Activated naive CD4-positive, alpha-beta T cell treated with anti-CD3 and anti-CD28 coated beads for 36 hours (primary cell): ENCODE measurements around the gene EVPL. TPM values are rescaled to one million over a fixed set of nuclear protein-coding genes. Genes with fewer than 3 reads are reported as not detected.

ENCODE experiments used
- CTCF ChIA-PET: fragments of 350-600 bp; sonication (Branson Sonifier 250); formaldehyde crosslinking; loops from one replicate; lab custom pipeline; 2021; ENCODE audit warnings: antibody characterized with exemption; lab: Charles Lee
- DNase-seq: peaks from one replicate; pipeline ENCODE4 v3.0.0-alpha.2; 2020
- H3K27ac Mint-ChIP-seq: one replicate; pipeline ENCODE4 v1.8.0; 2021; ENCODE audit warnings: mild to moderate bottlenecking, mixed read lengths
- H3K27me3 Mint-ChIP-seq: one replicate; pipeline ENCODE4 v1.8.0; 2021; ENCODE audit warnings: low read depth, mixed read lengths
- H3K36me3 Mint-ChIP-seq: one replicate; pipeline ENCODE4 v1.8.0; 2021; ENCODE audit warnings: low read depth, mixed read lengths
- H3K4me1 Mint-ChIP-seq: one replicate; pipeline ENCODE4 v1.8.0; 2021; ENCODE audit warnings: low read depth, mixed read lengths
- H3K4me3 Mint-ChIP-seq: one replicate; pipeline ENCODE4 v1.8.0; 2021; ENCODE audit warnings: mild to moderate bottlenecking, moderate library complexity, mixed read lengths
- H3K9me3 Mint-ChIP-seq: one replicate; pipeline ENCODE4 v1.8.0; 2021; ENCODE audit warnings: mixed read lengths
- intact Hi-C: fragments of 100-400 bp; cut with micrococcal nuclease; formaldehyde crosslinking; loops from one replicate; pipeline ENCODE4 v1.15.1; 2023
- total RNA-seq, 2 experiments: library from RNA; stranded (reverse); gene quantifications; one replicate each; pipeline ENCODE4 v1.2.3, GENCODE V29; 2021

EVPL gene
- total RNA-seq, 2 experiments from 2014 or later: 0.14 TPM; not detected in 1

- no peaks in the 10 kb centered on the region for H3K36me3 Mint-ChIP-seq
- intact Hi-C loops: loop anchor here (1.0 to 10.0 kb wide), 2 partner anchors 96 to 246 kb away; no protein-coding TSS in a partner anchor
- H3K9me3 Mint-ChIP-seq: no peaks in the 10 kb centered on the region
- H3K4me3 Mint-ChIP-seq: no peak within 1 kb of the TSS
- no peak for DNase-seq
- H3K4me1 Mint-ChIP-seq: peaks cover 14% of the 10 kb centered on the region
- CTCF ChIA-PET: interaction anchor here (1.0 to 11.2 kb wide), 9 partner anchors 12 to 173 kb away, joined by 3 to 124 read pairs (median 4); no protein-coding TSS in a partner anchor
- H3K27ac Mint-ChIP-seq: no peak within 1 kb of the TSS
- H3K27me3 Mint-ChIP-seq: no peaks in the 10 kb centered on the region
These were observed 26.2 kb downstream of the EVPL start, which contains the start of gene CDK3 for GRCh38 chr17:76000755-76001521. Gene CDK3 (plus strand): TSS chr17:76000855. CDS start chr17:76001426, 571 bp downstream.

GRCh38 chr17:76000016-76000754 lies 26.9 kb downstream of the EVPL start:
- intact Hi-C loops: loop anchor here (1.0 to 10.0 kb wide), 2 partner anchors 95 to 245 kb away; no protein-coding TSS in a partner anchor
- no peak overlapping the region for H3K27ac Mint-ChIP-seq
- H3K27me3 Mint-ChIP-seq: no peaks in the 10 kb centered on the region
- H3K4me1 Mint-ChIP-seq: peaks cover 16% of the 10 kb centered on the region
- CTCF ChIA-PET: interaction anchor here (1.0 to 11.2 kb wide), 10 partner anchors 11 to 172 kb away, joined by 3 to 124 read pairs (median 4); no protein-coding TSS in a partner anchor
- H3K9me3 Mint-ChIP-seq: no peaks in the 10 kb centered on the region
- no peaks in the 10 kb centered on the region for H3K36me3 Mint-ChIP-seq
- no peak overlapping the region for H3K4me3 Mint-ChIP-seq
- DNase-seq: peak; percentile 75

GRCh38 chr17:75998327-75998795 lies 28.7 kb downstream of the EVPL start:
- Mint-ChIP-seq H3K4me1 (peaks cover 16% of the 10 kb centered on the region), H3K4me3 (no peak overlapping the region), H3K36me3 (no peaks in the 10 kb centered on the region), H3K27me3 (no peaks in the 10 kb centered on the region), H3K9me3 (no peaks in the 10 kb centered on the region), H3K27ac (no peak overlapping the region)
- no peak for DNase-seq
- intact Hi-C loops: no loop called here
- CTCF ChIA-PET: interaction anchor here (0.6 to 11.2 kb wide), 6 partner anchors 14 to 291 kb away, joined by 3 to 124 read pairs (median 4); partner anchors contain the start of gene MRPL38

- intact Hi-C loops: loop anchor here (2.0 kb wide), 1 partner anchor 18 kb away; the partner anchor contains the start of genes ACOX1 and TEN1
- Mint-ChIP-seq H3K4me3 (peak overlapping the region; percentile 43), H3K27me3 (no peaks in the 10 kb centered on the region), H3K9me3 (no peaks in the 10 kb centered on the region), H3K36me3 (peaks cover 2% of the 10 kb centered on the region), H3K27ac (peak overlapping the region; percentile 81), H3K4me1 (peaks cover 16% of the 10 kb centered on the region)
- CTCF ChIA-PET: interaction anchor here (0.7 to 11.2 kb wide), 5 partner anchors 9 to 292 kb away, joined by 3 to 124 read pairs (median 5); no protein-coding TSS in a partner anchor
- DNase-seq: peak; percentile 76
These were observed 30.2 kb downstream of the EVPL start for GRCh38 chr17:75996665-75997590.

DNA sequence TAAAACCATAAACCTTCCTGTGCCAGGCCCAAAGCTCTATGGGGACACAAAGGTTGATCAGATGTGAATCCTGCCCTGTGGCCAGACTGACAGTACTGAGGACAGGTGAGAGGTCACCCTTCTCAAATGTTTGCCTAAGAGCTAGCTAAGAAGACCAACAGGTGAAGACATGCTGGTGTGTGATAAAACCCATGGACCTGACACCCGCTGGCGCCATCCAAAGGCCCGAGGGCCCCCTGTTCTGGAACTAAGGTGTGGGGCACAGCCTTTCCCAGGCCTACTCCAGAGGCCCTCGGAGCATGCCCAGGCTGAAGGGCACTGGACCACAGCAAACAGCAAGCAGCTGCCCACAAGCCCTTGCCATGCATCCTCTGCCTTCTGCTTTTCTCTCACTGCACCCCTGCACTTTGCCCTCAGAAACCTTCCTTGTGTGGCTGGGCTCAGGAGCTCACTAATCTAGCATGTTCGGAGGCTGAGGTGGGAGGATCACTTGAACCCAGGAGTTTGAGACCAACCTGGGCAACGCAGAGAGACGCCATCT lies 31.7 kb downstream of the EVPL start:
- Mint-ChIP-seq H3K27me3 (no peaks in the 10 kb centered on the region), H3K36me3 (peaks cover 2% of the 10 kb centered on the region), H3K27ac (no peak overlapping the region), H3K9me3 (no peaks in the 10 kb centered on the region), H3K4me3 (no peak overlapping the region), H3K4me1 (peaks cover 16% of the 10 kb centered on the region)
- intact Hi-C loops: no loop called here
- CTCF ChIA-PET: interaction anchor here (0.6 to 11.2 kb wide), 4 partner anchors 10 to 86 kb away, joined by 3 to 124 read pairs (median 7); no protein-coding TSS in a partner anchor
- DNase-seq: no peak

DNA sequence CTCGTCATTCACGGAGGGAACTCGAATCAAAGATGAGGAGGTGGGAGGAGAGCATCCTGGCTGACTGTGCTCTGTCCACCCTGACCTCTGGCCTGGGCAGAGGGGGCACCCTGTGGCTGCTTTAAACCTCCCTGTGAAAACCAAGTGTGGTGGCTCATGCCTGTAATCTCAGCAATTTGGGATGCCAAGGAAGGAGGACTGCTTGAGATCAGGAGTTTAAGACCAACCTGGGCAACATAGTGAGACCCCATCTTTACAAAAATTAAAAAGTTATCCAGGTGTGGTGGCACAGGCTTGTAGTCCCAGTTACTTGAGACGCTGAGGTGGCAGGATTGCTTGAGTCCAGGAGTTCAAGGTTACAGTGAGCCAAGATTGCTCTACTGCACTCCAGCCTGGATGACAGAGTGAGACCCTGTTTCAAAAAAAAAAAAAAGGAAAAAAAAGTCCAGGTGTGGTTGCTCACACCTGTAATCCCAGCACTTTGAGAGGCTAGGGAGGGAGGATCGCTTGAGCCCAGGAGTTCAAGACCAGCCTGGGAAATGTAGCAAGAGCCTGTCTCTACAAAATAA lies 32.2 kb downstream of the EVPL start:
- intact Hi-C loops: no loop called here
- CTCF ChIA-PET: interaction anchor here (0.6 to 3.7 kb wide), 3 partner anchors 11 to 85 kb away, joined by 3 to 11 read pairs (median 3); no protein-coding TSS in a partner anchor

DNA sequence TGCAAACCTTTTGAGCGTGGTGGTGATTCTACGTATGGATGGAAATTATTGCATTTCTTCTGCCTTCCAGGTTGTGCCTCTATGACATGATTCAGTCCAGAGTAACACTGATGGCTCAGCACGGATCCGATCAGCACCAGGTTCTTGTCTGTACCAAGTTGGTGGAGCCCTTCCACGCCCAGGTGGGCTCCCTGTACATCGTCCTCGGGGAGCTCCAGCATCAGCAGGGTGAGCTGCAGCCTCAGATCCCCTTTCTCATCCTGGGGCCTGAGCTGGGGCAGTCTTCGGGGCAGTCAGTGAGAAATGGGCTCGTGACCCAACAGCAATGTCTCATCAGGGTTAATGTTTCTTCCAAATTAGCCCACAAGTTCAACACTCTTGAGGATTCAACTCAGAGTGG lies 35.7 kb downstream of the EVPL start:
- CTCF ChIA-PET: interaction anchor here (0.6 to 2.1 kb wide), 3 partner anchors 13 to 250 kb away, joined by 3 to 8 read pairs (median 6); no protein-coding TSS in a partner anchor
- no peak for DNase-seq
- Mint-ChIP-seq H3K4me3 (no peak overlapping the region), H3K27ac (no peak overlapping the region), H3K4me1 (peaks cover 3% of the 10 kb centered on the region), H3K27me3 (no peaks in the 10 kb centered on the region), H3K9me3 (no peaks in the 10 kb centered on the region), H3K36me3 (peaks cover 2% of the 10 kb centered on the region)
- intact Hi-C loops: no loop called here

More for the DNA sequence above, 32.2 kb downstream of the EVPL start:
- H3K27ac Mint-ChIP-seq: no peak overlapping the region
- H3K4me3 Mint-ChIP-seq: no peak overlapping the region
- H3K27me3 Mint-ChIP-seq: no peaks in the 10 kb centered on the region
- peaks cover 16% of the 10 kb centered on the region for H3K4me1 Mint-ChIP-seq
- peaks cover 2% of the 10 kb centered on the region for H3K36me3 Mint-ChIP-seq
- H3K9me3 Mint-ChIP-seq: no peaks in the 10 kb centered on the region
- no peak for DNase-seq

GRCh38 chr17:75987041-75987440 lies 40.1 kb downstream of the EVPL start:
- no peak overlapping the region for H3K27ac Mint-ChIP-seq
- no peaks in the 10 kb centered on the region for H3K27me3 Mint-ChIP-seq
- H3K9me3 Mint-ChIP-seq: no peaks in the 10 kb centered on the region
- no peak for DNase-seq
- no peaks in the 10 kb centered on the region for H3K36me3 Mint-ChIP-seq
- CTCF ChIA-PET: no interaction called here
- intact Hi-C loops: no loop called here
- no peaks in the 10 kb centered on the region for H3K4me1 Mint-ChIP-seq
- no peak overlapping the region for H3K4me3 Mint-ChIP-seq

GRCh38 chr17:75985986-75986385 lies 41.1 kb downstream of the EVPL start:
- intact Hi-C loops: no loop called here
- Mint-ChIP-seq H3K4me3 (no peak overlapping the region), H3K27me3 (no peaks in the 10 kb centered on the region), H3K27ac (no peak overlapping the region), H3K36me3 (no peaks in the 10 kb centered on the region), H3K4me1 (no peaks in the 10 kb centered on the region), H3K9me3 (no peaks in the 10 kb centered on the region)
- DNase-seq: no peak
- CTCF ChIA-PET: no interaction called here

GRCh38 chr17:75983501-75984181 lies 43.5 kb downstream of the EVPL start:
- peaks cover 3% of the 10 kb centered on the region for H3K36me3 Mint-ChIP-seq
- H3K27ac Mint-ChIP-seq: no peak overlapping the region
- CTCF ChIA-PET: interaction anchor here (0.6 to 1.1 kb wide), 2 partner anchors 16 to 19 kb away, joined by 4 to 7 read pairs; no protein-coding TSS in a partner anchor
- H3K4me3 Mint-ChIP-seq: no peak overlapping the region
- intact Hi-C loops: no loop called here
- H3K4me1 Mint-ChIP-seq: peaks cover 6% of the 10 kb centered on the region
- H3K27me3 Mint-ChIP-seq: no peaks in the 10 kb centered on the region
- H3K9me3 Mint-ChIP-seq: no peaks in the 10 kb centered on the region
- DNase-seq: no peak
